Measurements from ENCODE around the gene KRI1. TPM values are rescaled to one million over a fixed set of nuclear protein-coding genes. Genes with fewer than 3 reads are reported as not detected.

The KRI1 gene
- total RNA-seq, 1 experiment from 2014 or later = 57.4 TPM

- no peak overlapping the region for H3T11ph ChIP-seq (ENCODE audit: low read length)
- WGBS (ENCODE audit: extremely low coverage, insufficient read length, low lambda C conversion rate) = no CpG with 5 or more reads among the region's 7 CpGs
- Mint-ChIP-seq H3K27me3 (ENCODE audit: low read depth) (no peaks in the 10 kb centered on the region), H3K27ac (no peak overlapping the region; a peak in 1 of 7 replicates), H3K4me3 (no peak overlapping the region), H3K9me3 (no peaks in the 10 kb centered on the region), H3K4me1 (no peaks in the 10 kb centered on the region), H3K36me3 (ENCODE audit: insufficient read depth in 1 of 3, low read depth in 3 of 3) (peaks cover 32 to 93% (median 78%) of the 10 kb centered on the region in 3 experiments; a peak in 6 of 7 replicates)
- H2AK5ac ChIP-seq (ENCODE audit: insufficient read length, low read length) = no peak overlapping the region
- H3K79me1 ChIP-seq (ENCODE audit: insufficient read depth, low read depth, low read length, poor library complexity, severe bottlenecking) = no peaks in the 10 kb centered on the region
- H3K27me3 ChIP-seq (ENCODE audit: insufficient read depth, low read length) = no peaks in the 10 kb centered on the region
- no peak overlapping the region for H3K4me2 ChIP-seq (ENCODE audit: insufficient read depth, insufficient read length, low read length)
- H2AFZ ChIP-seq (ENCODE audit: low read length) = no peak overlapping the region
- no peak overlapping the region for H4K8ac ChIP-seq (replicated peaks; ENCODE audit: insufficient read length, low read depth, low read length)
- no peaks in the 10 kb centered on the region for H3K4me1 ChIP-seq (ENCODE audit: insufficient read depth, low read length)
- no peak overlapping the region for H2BK5ac ChIP-seq (ENCODE audit: insufficient read length, low read length)
- H3K14ac ChIP-seq (ENCODE audit: insufficient read depth, low read length) = no peak overlapping the region
- no peak overlapping the region for H2BK120ac ChIP-seq (ENCODE audit: low read depth, low read length, poor library complexity, severe bottlenecking)
- H3K18ac ChIP-seq (ENCODE audit: insufficient read length, low read depth, low read length) = no peak overlapping the region
- no peak overlapping the region for H3K23ac ChIP-seq (ENCODE audit: insufficient read length, low read depth, low read length)
- DNase-seq = no peak
- no peak overlapping the region for H2BK20ac ChIP-seq (ENCODE audit: low read depth, low read length, poor library complexity, severe bottlenecking)
- H3K23me2 ChIP-seq (ENCODE audit: insufficient read length, low read depth, low read length, poor library complexity, severe bottlenecking) = no peaks in the 10 kb centered on the region
- no peaks in the 10 kb centered on the region for H3K9me3 ChIP-seq (ENCODE audit: control insufficient read depth, low read depth, low read length)
- H3K9ac ChIP-seq (ENCODE audit: extremely low read depth, insufficient read length, low read length) = no peak overlapping the region
- no peak overlapping the region for H4K91ac ChIP-seq (ENCODE audit: insufficient read length, low read depth, low read length)
- no peak overlapping the region for H3K4ac ChIP-seq (ENCODE audit: low read depth, low read length)
- no peak overlapping the region for H4K5ac ChIP-seq (ENCODE audit: insufficient read length, low read depth, low read length)
- no peaks in the 10 kb centered on the region for H3K79me2 ChIP-seq (ENCODE audit: insufficient read depth, low read length)
- H4K20me1 ChIP-seq (ENCODE audit: control insufficient read depth, insufficient read depth, insufficient read length) = peaks cover 2% of the 10 kb centered on the region
- no peak overlapping the region for H2BK12ac ChIP-seq (ENCODE audit: insufficient read length, low read depth, low read length)
- H3K27ac ChIP-seq (ENCODE audit: insufficient read length, low read depth, low read length) = no peak overlapping the region
- no peak overlapping the region for H2BK15ac ChIP-seq (ENCODE audit: low read depth, low read length)
- no peak for TF ChIP-seq CTCF (conservative IDR thresholded peaks at IDR 0.05)
- no peak overlapping the region for H3K56ac ChIP-seq (ENCODE audit: insufficient read length, low read depth, low read length)
These were observed 10.2 kb downstream of the KRI1 start for GRCh38 chr19:10555610-10555973.
